Neutrophil (primary cell): ENCODE measurements around the gene HOXD3.

ENCODE experiments used
- H3K27ac ChIP-seq: fragments of 200-600 bp; sonication (generic); 2 replicates; pipeline ENCODE4 v1.5.1; 2016; ENCODE audit warnings: mild to moderate bottlenecking, moderate library complexity
- H3K27me3 ChIP-seq: fragments of 200-600 bp; sonication (generic); 2 replicates; pipeline ENCODE4 v1.6.0; 2016; ENCODE audit warnings: mild to moderate bottlenecking
- H3K36me3 ChIP-seq: fragments of 200-600 bp; sonication (generic); 2 replicates; pipeline ENCODE4 v1.5.1; 2017
- H3K4me1 ChIP-seq, 2 experiments: fragments of 200-600 bp in 1 of 2; sonication (generic) in 1 of 2; 1 replicate in 1 of 2; 2 replicates in 1 of 2; pipeline versions ENCODE4 v1.5.1 to v1.6.1; 2013 to 2016; ENCODE audit warnings: low read depth in 1 of 2, low read length in 1 of 2, mild to moderate bottlenecking in 1 of 2, moderate library complexity in 1 of 2; ENCODE audit not compliant: control insufficient read depth in 1 of 2, insufficient read depth in 1 of 2
- H3K4me3 ChIP-seq, 2 experiments: fragments of 200-600 bp in 1 of 2; sonication (generic) in 1 of 2; 1 replicate in 1 of 2; 2 replicates in 1 of 2; pipeline ENCODE4 v1.5.1; 2013 to 2016; ENCODE audit warnings: low read depth in 1 of 2, low read length in 1 of 2, mild to moderate bottlenecking in 1 of 2, moderate library complexity in 1 of 2
- H3K9me3 ChIP-seq: fragments of 200-600 bp; sonication (generic); 2 replicates; pipeline ENCODE4 v1.5.1; 2016
- TF ChIP-seq, protein P1 (sequence below): fragments of 200-600 bp; sonication (generic); IDR thresholded peaks from 2 replicates; pipeline ENCODE4 v1.5.1; 2016; ENCODE audit warnings: antibody characterized with exemption

Gene HOXD3

DNA sequence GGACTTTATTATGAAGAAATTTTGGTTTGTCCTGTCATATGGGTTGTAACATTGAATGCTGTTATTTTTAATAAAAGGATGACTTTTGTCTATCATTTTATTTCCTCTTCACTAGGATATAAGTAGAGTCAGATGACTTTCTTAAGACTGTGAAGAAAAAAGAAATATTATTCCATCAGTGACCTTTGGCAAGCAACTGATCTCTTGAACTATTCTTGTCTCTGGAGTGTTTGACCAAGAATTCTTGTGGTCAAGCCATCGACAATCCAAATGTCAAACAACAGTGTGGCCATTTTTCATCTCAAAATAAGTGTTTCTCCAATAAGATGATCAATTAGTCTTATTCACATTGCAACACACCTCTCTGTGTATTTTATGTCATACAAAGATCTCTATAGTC is 56.3 kb downstream of the HOXD3 start:
- no peak overlapping the region for H3K4me3 ChIP-seq
- no peaks in the 10 kb centered on the region for H3K4me1 ChIP-seq
- peaks cover 64% of the 10 kb centered on the region for H3K27me3 ChIP-seq
- H3K36me3 ChIP-seq: no peaks in the 10 kb centered on the region
- no peak overlapping the region for H3K27ac ChIP-seq
- H3K9me3 ChIP-seq: no peaks in the 10 kb centered on the region
- TF ChIP-seq, protein P1, sequence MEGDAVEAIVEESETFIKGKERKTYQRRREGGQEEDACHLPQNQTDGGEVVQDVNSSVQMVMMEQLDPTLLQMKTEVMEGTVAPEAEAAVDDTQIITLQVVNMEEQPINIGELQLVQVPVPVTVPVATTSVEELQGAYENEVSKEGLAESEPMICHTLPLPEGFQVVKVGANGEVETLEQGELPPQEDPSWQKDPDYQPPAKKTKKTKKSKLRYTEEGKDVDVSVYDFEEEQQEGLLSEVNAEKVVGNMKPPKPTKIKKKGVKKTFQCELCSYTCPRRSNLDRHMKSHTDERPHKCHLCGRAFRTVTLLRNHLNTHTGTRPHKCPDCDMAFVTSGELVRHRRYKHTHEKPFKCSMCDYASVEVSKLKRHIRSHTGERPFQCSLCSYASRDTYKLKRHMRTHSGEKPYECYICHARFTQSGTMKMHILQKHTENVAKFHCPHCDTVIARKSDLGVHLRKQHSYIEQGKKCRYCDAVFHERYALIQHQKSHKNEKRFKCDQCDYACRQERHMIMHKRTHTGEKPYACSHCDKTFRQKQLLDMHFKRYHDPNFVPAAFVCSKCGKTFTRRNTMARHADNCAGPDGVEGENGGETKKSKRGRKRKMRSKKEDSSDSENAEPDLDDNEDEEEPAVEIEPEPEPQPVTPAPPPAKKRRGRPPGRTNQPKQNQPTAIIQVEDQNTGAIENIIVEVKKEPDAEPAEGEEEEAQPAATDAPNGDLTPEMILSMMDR: no peak
